Measurements from ENCODE around the gene NR1H2. TPM values are rescaled to one million over a fixed set of nuclear protein-coding genes. Genes with fewer than 3 reads are reported as not detected.

Gene NR1H2
- total RNA-seq (2021; ENCODE audit: unreplicated experiment) = 40.3 TPM
- polyA plus RNA-seq (2012) = 43.0 and 51.2 TPM in 2 replicates
- Bru-seq, nascent RNA = percentile 71 among the genes with signal in this experiment
- percentile 81 among the genes with signal in this experiment for BruChase-seq, experiment 1, labeled RNA remaining after a 6-hour chase
- BruChase-seq, experiment 2, labeled RNA remaining after a 2-hour chase = percentile 79 among the genes with signal in this experiment
- long read RNA-seq, transcript NR1H2-201 (10 exons, 1,998 nt) = major isoform, 72 of 116 reads
- long read RNA-seq, partial matches to known transcripts = 23 of 116 reads
- long read RNA-seq, other reads (novel, unspliced or antisense) = 18 of 116 reads

DNA sequence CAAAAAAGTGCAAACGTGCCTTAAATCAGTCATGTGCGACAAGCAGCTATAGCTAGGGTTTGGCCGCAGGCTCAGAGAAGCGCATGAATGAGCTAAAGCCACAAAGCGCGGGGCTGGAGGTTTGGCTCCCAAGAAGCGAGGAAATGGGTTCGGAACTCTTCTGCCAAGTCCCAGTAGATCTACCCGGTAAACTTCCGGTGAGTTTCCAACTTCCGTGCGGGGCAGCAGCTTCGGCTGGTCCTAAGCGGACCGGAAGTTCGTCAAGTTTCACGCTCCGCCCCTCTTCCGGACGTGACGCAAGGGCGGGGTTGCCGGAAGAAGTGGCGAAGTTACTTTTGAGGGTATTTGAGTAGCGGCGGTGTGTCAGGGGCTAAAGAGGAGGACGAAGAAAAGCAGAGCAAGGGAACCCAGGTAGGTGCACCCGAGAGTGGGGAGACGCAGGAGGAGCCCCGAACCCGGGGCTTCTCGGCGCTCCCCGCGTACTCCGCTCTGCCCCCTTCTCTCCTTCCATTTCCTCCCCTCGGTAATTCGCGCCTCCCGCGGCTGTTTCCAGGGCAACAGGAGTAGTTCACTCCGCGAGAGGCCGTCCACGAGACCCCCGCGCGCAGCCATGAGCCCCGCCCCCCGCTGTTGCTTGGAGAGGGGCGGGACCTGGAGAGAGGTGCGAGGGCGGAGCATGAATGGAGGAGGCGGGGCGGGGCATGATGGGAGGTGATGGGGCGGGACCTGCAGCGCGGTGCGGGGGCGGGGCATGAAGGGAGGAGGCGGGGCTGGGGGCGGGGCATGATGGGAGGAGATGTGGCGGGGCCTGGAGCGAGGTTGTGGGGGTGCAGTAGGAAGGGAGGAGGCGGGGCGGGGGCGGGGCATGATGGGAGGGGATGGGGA, at the start of gene NR1H2:
Gene NR1H2 (plus strand): TSS at position 292 of the 885 bp plus-strand sequence. CDS start 1,149 bp downstream, outside the sequence.
- no TSS peak for BruUV-seq (replicated peaks)
- Histone ChIP-seq H3K79me2 (ENCODE audit: insufficient read depth, low read length) (peaks cover 14% of the 10 kb centered on the region; the same call in 1 of the 2 replicates), H2AFZ (ENCODE audit: low read depth, low read length, poor library complexity, severe bottlenecking) (no peak within 1 kb of the TSS), H3K4me3 (replicated peaks in 1 of 2; ENCODE audit: low read depth in 1 of 2, low read length in 2 of 2) (peak within 1 kb of the TSS; percentile 76 to 95), H4K20me1 (ENCODE audit: insufficient read depth) (no peaks in the 10 kb centered on the region), H3K27ac (ENCODE audit: low read depth, low read length) (peak within 1 kb of the TSS; percentile 85), H3K27me3 (ENCODE audit: insufficient read depth, low read length) (no peaks in the 10 kb centered on the region), H3K4me2 (ENCODE audit: low read length) (peak within 1 kb of the TSS; percentile 93), H3K4me1 (ENCODE audit: control insufficient read depth in 1 of 2, insufficient read depth in 2 of 2, low read length in 2 of 2) (peaks cover 4 to 13% of the 10 kb centered on the region in 2 experiments; a peak in 3 of 4 replicates), H3K9me2 (ENCODE audit: insufficient read depth) (no peaks in the 10 kb centered on the region), H3K36me3 (ENCODE audit: control insufficient read depth in 1 of 2, insufficient read depth in 2 of 2, low read length in 2 of 2) (peaks cover 25 to 29% of the 10 kb centered on the region in 2 experiments), H3K9ac (ENCODE audit: low read length) (peak within 1 kb of the TSS; percentile 98), H3K9me3 (ENCODE audit: control insufficient read depth in 1 of 2, insufficient read depth in 1 of 2, low read depth in 1 of 2, low read length in 2 of 2) (no peaks in the 10 kb centered on the region)
- ChIA-PET POLR2A (interaction anchor here (0.6 to 1.5 kb wide), 4 partner anchors 8 to 348 kb away, joined by 3 to 5 read pairs (median 4); partner anchors contain the start of gene POLD1), CTCF (interaction anchor here (1.0 to 1.1 kb wide), 2 partner anchors 8 to 84 kb away, joined by 3 read pairs; no protein-coding TSS in a partner anchor), RAD21 (ENCODE audit: low non-redundant PET in 1 of 2, low total read pairs in 2 of 2, uncharacterized antibody in 2 of 2, unreplicated experiment in 2 of 2) (no interaction called here)
- peak; percentile 85 for ATAC-seq
- DNase-seq (ENCODE audit: low read depth, low spot score) = peak; percentile 98
- intact Hi-C loops (cut with micrococcal nuclease) = loop anchor here (1.0 kb wide), 1 partner anchor 100 kb away; the partner anchor contains the start of genes EMC10 and GARIN5A
- TF ChIP-seq POLR2A (IDR thresholded peaks at IDR 0.05; ENCODE audit: borderline replicate concordance, extremely low read depth, insufficient read depth, insufficient read length) = peak; percentile 57
- no peak for TF ChIP-seq EZH2 (IDR thresholded peaks at IDR 0.05)
- TF ChIP-seq FOSL1 (IDR thresholded peaks at IDR 0.05; ENCODE audit: low read depth) = no peak
- no peak for TF ChIP-seq ZNF274 (IDR thresholded peaks at IDR 0.05; ENCODE audit: low read depth, low read length)
- TF ChIP-seq RAD21 (IDR thresholded peaks at IDR 0.05; ENCODE audit: low read depth) = no peak
- TF ChIP-seq TCF7L2 (IDR thresholded peaks at IDR 0.05; ENCODE audit: borderline replicate concordance, extremely low read depth, insufficient read depth, insufficient read length) = no peak
- TF ChIP-seq EGR1 (IDR thresholded peaks at IDR 0.05; ENCODE audit: low read depth) = peak; percentile 63
- no peak for TF ChIP-seq EZH2phosphoT487 (IDR thresholded peaks at IDR 0.05; ENCODE audit: borderline replicate concordance)
- TF ChIP-seq CEBPB (IDR thresholded peaks at IDR 0.05; ENCODE audit: low read depth) = no peak
- TF ChIP-seq, protein P1, sequence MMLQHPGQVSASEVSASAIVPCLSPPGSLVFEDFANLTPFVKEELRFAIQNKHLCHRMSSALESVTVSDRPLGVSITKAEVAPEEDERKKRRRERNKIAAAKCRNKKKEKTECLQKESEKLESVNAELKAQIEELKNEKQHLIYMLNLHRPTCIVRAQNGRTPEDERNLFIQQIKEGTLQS (IDR thresholded peaks at IDR 0.05) = no peak
- TF ChIP-seq, protein P2, sequence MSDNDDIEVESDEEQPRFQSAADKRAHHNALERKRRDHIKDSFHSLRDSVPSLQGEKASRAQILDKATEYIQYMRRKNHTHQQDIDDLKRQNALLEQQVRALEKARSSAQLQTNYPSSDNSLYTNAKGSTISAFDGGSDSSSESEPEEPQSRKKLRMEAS (IDR thresholded peaks at IDR 0.05) = peak; percentile 78
- TF ChIP-seq SP1 (IDR thresholded peaks at IDR 0.05; ENCODE audit: low read depth) = peak; percentile 79
- peak; percentile 79 for TF ChIP-seq YY1 (IDR thresholded peaks at IDR 0.05; ENCODE audit: extremely low read depth, insufficient replicate concordance, low read depth, low read length)
- TF ChIP-seq SRF (IDR thresholded peaks at IDR 0.05; ENCODE audit: low read depth) = peak; percentile 91
- TF ChIP-seq, protein P3, sequence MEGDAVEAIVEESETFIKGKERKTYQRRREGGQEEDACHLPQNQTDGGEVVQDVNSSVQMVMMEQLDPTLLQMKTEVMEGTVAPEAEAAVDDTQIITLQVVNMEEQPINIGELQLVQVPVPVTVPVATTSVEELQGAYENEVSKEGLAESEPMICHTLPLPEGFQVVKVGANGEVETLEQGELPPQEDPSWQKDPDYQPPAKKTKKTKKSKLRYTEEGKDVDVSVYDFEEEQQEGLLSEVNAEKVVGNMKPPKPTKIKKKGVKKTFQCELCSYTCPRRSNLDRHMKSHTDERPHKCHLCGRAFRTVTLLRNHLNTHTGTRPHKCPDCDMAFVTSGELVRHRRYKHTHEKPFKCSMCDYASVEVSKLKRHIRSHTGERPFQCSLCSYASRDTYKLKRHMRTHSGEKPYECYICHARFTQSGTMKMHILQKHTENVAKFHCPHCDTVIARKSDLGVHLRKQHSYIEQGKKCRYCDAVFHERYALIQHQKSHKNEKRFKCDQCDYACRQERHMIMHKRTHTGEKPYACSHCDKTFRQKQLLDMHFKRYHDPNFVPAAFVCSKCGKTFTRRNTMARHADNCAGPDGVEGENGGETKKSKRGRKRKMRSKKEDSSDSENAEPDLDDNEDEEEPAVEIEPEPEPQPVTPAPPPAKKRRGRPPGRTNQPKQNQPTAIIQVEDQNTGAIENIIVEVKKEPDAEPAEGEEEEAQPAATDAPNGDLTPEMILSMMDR (IDR thresholded peaks at IDR 0.05 in 2 of 3, conservative IDR thresholded peaks at IDR 0.05 in 1 of 3; ENCODE audit: borderline replicate concordance in 1 of 3, insufficient read depth in 1 of 3, low read depth in 2 of 3, low read length in 2 of 3) = no peak
- peak; percentile 88 for TF ChIP-seq POLR2AphosphoS5 (IDR thresholded peaks at IDR 0.05; ENCODE audit: low read depth, low read length)
- TF ChIP-seq, protein P4, sequence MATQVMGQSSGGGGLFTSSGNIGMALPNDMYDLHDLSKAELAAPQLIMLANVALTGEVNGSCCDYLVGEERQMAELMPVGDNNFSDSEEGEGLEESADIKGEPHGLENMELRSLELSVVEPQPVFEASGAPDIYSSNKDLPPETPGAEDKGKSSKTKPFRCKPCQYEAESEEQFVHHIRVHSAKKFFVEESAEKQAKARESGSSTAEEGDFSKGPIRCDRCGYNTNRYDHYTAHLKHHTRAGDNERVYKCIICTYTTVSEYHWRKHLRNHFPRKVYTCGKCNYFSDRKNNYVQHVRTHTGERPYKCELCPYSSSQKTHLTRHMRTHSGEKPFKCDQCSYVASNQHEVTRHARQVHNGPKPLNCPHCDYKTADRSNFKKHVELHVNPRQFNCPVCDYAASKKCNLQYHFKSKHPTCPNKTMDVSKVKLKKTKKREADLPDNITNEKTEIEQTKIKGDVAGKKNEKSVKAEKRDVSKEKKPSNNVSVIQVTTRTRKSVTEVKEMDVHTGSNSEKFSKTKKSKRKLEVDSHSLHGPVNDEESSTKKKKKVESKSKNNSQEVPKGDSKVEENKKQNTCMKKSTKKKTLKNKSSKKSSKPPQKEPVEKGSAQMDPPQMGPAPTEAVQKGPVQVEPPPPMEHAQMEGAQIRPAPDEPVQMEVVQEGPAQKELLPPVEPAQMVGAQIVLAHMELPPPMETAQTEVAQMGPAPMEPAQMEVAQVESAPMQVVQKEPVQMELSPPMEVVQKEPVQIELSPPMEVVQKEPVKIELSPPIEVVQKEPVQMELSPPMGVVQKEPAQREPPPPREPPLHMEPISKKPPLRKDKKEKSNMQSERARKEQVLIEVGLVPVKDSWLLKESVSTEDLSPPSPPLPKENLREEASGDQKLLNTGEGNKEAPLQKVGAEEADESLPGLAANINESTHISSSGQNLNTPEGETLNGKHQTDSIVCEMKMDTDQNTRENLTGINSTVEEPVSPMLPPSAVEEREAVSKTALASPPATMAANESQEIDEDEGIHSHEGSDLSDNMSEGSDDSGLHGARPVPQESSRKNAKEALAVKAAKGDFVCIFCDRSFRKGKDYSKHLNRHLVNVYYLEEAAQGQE (IDR thresholded peaks at IDR 0.05; ENCODE audit: low read depth) = no peak
